MCF 10A (cell line): Measurements from ENCODE around the gene PDE2A. TPM values are rescaled to one million over a fixed set of nuclear protein-coding genes. Genes with fewer than 3 reads are reported as not detected.

Experiments used
- BruUV-seq: library from RNA; stranded (reverse); fragments of 400-500 nt; replicated peaks from 2 replicates; lab custom pipeline; 2021; lab: Mats Ljungman, UMichigan
- CTCF ChIA-PET: fragments of 300-600 bp; sonication (Branson Sonifier 250); formaldehyde crosslinking; extraction: SDS; loops from one replicate; lab custom pipeline; 2021; ENCODE audit warnings: antibody characterized with exemption, inconsistent platforms; lab: Yijun Ruan, JAX
- POLR2A ChIA-PET: fragments of 300-600, 350-650 bp; sonication (Branson Sonifier 250); formaldehyde crosslinking; extraction: SDS; loops from one replicate; lab custom pipeline; 2020; ENCODE audit warnings: antibody characterized with exemption, inconsistent platforms; lab: Yijun Ruan, JAX
- DNase-seq: peaks from one replicate; pipeline ENCODE4 v3.0.0-alpha.2; 2018; ENCODE audit not compliant: unreplicated experiment
- H3K27ac Mint-ChIP-seq: one replicate; pipeline ENCODE4 v1.8.0; 2022; ENCODE audit warnings: mild to moderate bottlenecking, low read depth, mixed read lengths; ENCODE audit not compliant: unreplicated experiment
- H3K27me3 Mint-ChIP-seq: one replicate; pipeline ENCODE4 v1.8.0; 2022; ENCODE audit warnings: mixed read lengths; ENCODE audit not compliant: insufficient read depth, unreplicated experiment
- H3K36me3 Mint-ChIP-seq: one replicate; pipeline ENCODE4 v1.8.0; 2022; ENCODE audit warnings: mild to moderate bottlenecking, moderate library complexity, mixed read lengths; ENCODE audit not compliant: insufficient read depth, unreplicated experiment
- H3K4me1 Mint-ChIP-seq: one replicate; pipeline ENCODE4 v1.8.0; 2022; ENCODE audit warnings: mixed read lengths; ENCODE audit not compliant: insufficient read depth, unreplicated experiment
- H3K4me3 Mint-ChIP-seq: one replicate; pipeline ENCODE4 v1.8.0; 2022; ENCODE audit warnings: mild to moderate bottlenecking, moderate library complexity, mixed read lengths; ENCODE audit not compliant: unreplicated experiment
- H3K9me3 Mint-ChIP-seq: one replicate; pipeline ENCODE4 v1.8.0; 2022; ENCODE audit warnings: mixed read lengths; ENCODE audit not compliant: unreplicated experiment
- CTCF ChIP-seq: fragments of 200-600 bp; IDR thresholded peaks from one replicate; pipeline ENCODE4 v1.8.0; 2022; ENCODE audit warnings: antibody characterized with exemption, mild to moderate bottlenecking; ENCODE audit not compliant: unreplicated experiment
- intact Hi-C: fragments of 100-400 bp; cut with micrococcal nuclease; formaldehyde crosslinking; loops from 2 replicates; pipeline ENCODE4 v1.14.1; 2022
- total RNA-seq: library from RNA; stranded (reverse); gene quantifications from 2 replicates; pipeline ENCODE4 v1.2.3, GENCODE V29; 2022

PDE2A gene
- total RNA-seq, 1 experiment from 2014 or later = 1.9 TPM

- ChIA-PET POLR2A (no interaction called here), CTCF (interaction anchor here (0.6 to 1.5 kb wide), 3 partner anchors 11 to 116 kb away, joined by 3 to 6 read pairs (median 4); no protein-coding TSS in a partner anchor)
- no peaks in the 10 kb centered on the region for H3K36me3 Mint-ChIP-seq
- peaks cover 11% of the 10 kb centered on the region for H3K4me1 Mint-ChIP-seq
- H3K9me3 Mint-ChIP-seq = no peaks in the 10 kb centered on the region
- intact Hi-C loops = loop anchor here (2.0 kb wide), 1 partner anchor 44 kb away; no protein-coding TSS in a partner anchor
- H3K4me3 Mint-ChIP-seq = no peak overlapping the region
- no TSS peak for BruUV-seq
- no peak for DNase-seq
- peaks cover 56% of the 10 kb centered on the region for H3K27me3 Mint-ChIP-seq
- H3K27ac Mint-ChIP-seq = no peak overlapping the region
- TF ChIP-seq CTCF = no peak
Observed at GRCh38 chr11:72598466-72598865, 75.8 kb downstream of the PDE2A start.

- no TSS peak for BruUV-seq
- TF ChIP-seq CTCF = no peak
- Mint-ChIP-seq H3K36me3 (no peaks in the 10 kb centered on the region), H3K4me3 (no peak overlapping the region), H3K27me3 (peaks cover 64% of the 10 kb centered on the region), H3K9me3 (no peaks in the 10 kb centered on the region), H3K27ac (no peak overlapping the region), H3K4me1 (peaks cover 11% of the 10 kb centered on the region)
- ChIA-PET POLR2A (no interaction called here), CTCF (interaction anchor here (1.5 kb wide), 1 partner anchor 11 kb away, joined by 6 read pairs; no protein-coding TSS in a partner anchor)
- no peak for DNase-seq
- intact Hi-C loops = loop anchor here (2.0 kb wide), 1 partner anchor 45 kb away; no protein-coding TSS in a partner anchor
Observed at GRCh38 chr11:72597721-72598120, 76.5 kb downstream of the PDE2A start.

- Mint-ChIP-seq H3K27ac (no peak overlapping the region), H3K27me3 (peaks cover 88% of the 10 kb centered on the region), H3K36me3 (no peaks in the 10 kb centered on the region), H3K4me3 (no peak overlapping the region), H3K9me3 (no peaks in the 10 kb centered on the region), H3K4me1 (peaks cover 11% of the 10 kb centered on the region)
- no peak for DNase-seq
- no TSS peak for BruUV-seq
- intact Hi-C loops = no loop called here
- no peak for TF ChIP-seq CTCF
- ChIA-PET POLR2A (no interaction called here), CTCF (interaction anchor here (0.6 to 0.8 kb wide), 2 partner anchors 14 to 48 kb away, joined by 3 read pairs; no protein-coding TSS in a partner anchor)
Observed at GRCh38 chr11:72595292-72595684, 78.9 kb downstream of the PDE2A start.

- no peak for DNase-seq
- Mint-ChIP-seq H3K27me3 (peaks cover 90% of the 10 kb centered on the region), H3K36me3 (no peaks in the 10 kb centered on the region), H3K27ac (no peak overlapping the region), H3K4me1 (peaks cover 7% of the 10 kb centered on the region), H3K9me3 (no peaks in the 10 kb centered on the region), H3K4me3 (no peak overlapping the region)
- BruUV-seq = no TSS peak
- TF ChIP-seq CTCF = no peak
- CTCF ChIA-PET = interaction anchor here (0.5 to 1.0 kb wide), 4 partner anchors 14 to 317 kb away, joined by 3 read pairs; no protein-coding TSS in a partner anchor
- intact Hi-C loops = no loop called here
- POLR2A ChIA-PET = no interaction called here
Observed at GRCh38 chr11:72594493-72595291, 79.5 kb downstream of the PDE2A start.
